NCI-H2081 treated with DMSO at 0.1 percent for 48 hours (cell line): ENCODE results near the gene LBHD1.

Experiments used
- DNase-seq: peaks from one replicate; lab custom pipeline; 2025; lab: John Stamatoyannopoulos, UW

The LBHD1 gene

DNA sequence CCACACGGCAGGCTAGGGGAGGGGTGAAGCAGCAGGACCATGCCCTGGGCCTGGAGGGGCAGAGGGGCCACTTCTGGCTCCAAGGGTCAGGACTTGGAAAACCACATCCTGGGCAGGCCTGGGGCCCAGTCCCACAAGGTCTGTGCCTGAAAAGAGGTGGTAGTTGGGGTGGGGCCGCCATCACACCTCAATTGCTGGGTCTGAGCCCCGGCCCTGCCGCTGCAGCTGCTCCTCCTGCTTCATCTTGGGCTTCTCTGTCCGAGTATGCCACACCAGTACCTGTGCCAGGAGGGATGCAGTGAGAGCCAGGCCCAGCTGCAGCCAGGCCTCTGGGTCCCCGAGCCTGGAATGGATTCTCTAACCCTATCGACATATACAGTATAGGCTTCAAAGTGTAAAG lies 56.5 kb downstream of the LBHD1 start:
- no peak for DNase-seq

- DNase-seq, result no peak
These were observed 57.8 kb downstream of the LBHD1 start for GRCh38 chr11:62614275-62614674.

GRCh38 chr11:62613291-62613778 lies 58.7 kb downstream of the LBHD1 start:
- no peak for DNase-seq
